Testis (tissue), 3 donors: ENCODE data around the gene TNFRSF8. TPM values are rescaled to one million over a fixed set of nuclear protein-coding genes. Genes with fewer than 3 reads are reported as not detected.

Source experiments
- DNase-seq: peaks from one replicate; pipeline ENCODE4 v3.0.0-alpha.2; 2019
- H3K27ac ChIP-seq, 2 donors: fragments of 200-600 bp; sonication (generic); one replicate each; pipeline ENCODE4 v1.5.1; 2019
- H3K27me3 ChIP-seq: fragments of 200-600 bp; sonication (generic); one replicate; pipeline ENCODE4 v1.5.1; 2019
- H3K36me3 ChIP-seq: fragments of 200-600 bp; sonication (generic); one replicate; pipeline ENCODE4 v1.5.1; 2017; ENCODE audit warnings: low read depth; ENCODE audit errors: missing control alignments
- H3K4me1 ChIP-seq: fragments of 200-600 bp; sonication (generic); one replicate; pipeline ENCODE4 v1.5.1; 2019
- H3K4me3 ChIP-seq, 2 donors: fragments of 200-600 bp; sonication (generic); one replicate each; pipeline ENCODE4 v1.5.1; 2017 to 2019
- H3K9me3 ChIP-seq: fragments of 200-600 bp; sonication (generic); one replicate; pipeline ENCODE4 v1.5.1; 2017
- CTCF ChIP-seq, 3 experiments: fragments of 450-650 bp in 2 of 3; fragments of 200-600 bp in 1 of 3; sonication (generic) in 1 of 3; IDR thresholded peaks; one replicate each; pipeline ENCODE4 v1.5.1; 2016 to 2019; ENCODE audit warnings: antibody characterized with exemption in 3 of 3, mild to moderate bottlenecking in 2 of 3, moderate library complexity in 1 of 3
- POLR2A ChIP-seq: fragments of 450-650 bp; IDR thresholded peaks from one replicate; pipeline ENCODE4 v1.6.1; 2017; ENCODE audit warnings: antibody characterized with exemption, mild to moderate bottlenecking, moderate library complexity
- WGBS, 2 donors: methylation state at CpG; one replicate each; pipeline ENCODE4 v1.1.5; 2018; 5-methylcytosine and 5-hydroxymethylcytosine counted together
- intact Hi-C: fragments of 100-400 bp; cut with DNase I; formaldehyde crosslinking; loops from one replicate; pipeline ENCODE4 v1.15.1; 2023; ENCODE audit warnings: low total_unique reads
- polyA plus RNA-seq: library from polyadenylated mRNA; stranded (reverse); fragments of 350-450 nt; fragmentation: Illumina TruSeq; extraction: RNeasy Lipid Tissue Mini Kit (QIAGEN cat#74804); gene quantifications from one replicate; pipeline ENCODE4 v1.2.3, GENCODE V29; 2014; ENCODE audit warnings: low read depth, low replicate concordance; ENCODE audit not compliant: insufficient read depth
- total RNA-seq, 2 donors: library from RNA; depleted of rRNA; stranded (reverse); fragments of >200 nt; gene quantifications; one replicate each; pipeline ENCODE4 v1.2.3, GENCODE V29; 2016

Gene TNFRSF8
- total and polyA plus RNA-seq, 3 donors from 2014 or later = 5.0 to 6.9 (median 5.4) TPM

- no peak for DNase-seq
- 55 to 60% methylated on average over 4 to 8 of the region's 8 CpGs for WGBS, 2 donors
- Histone ChIP-seq H3K27me3 (no peaks in the 10 kb centered on the region), H3K4me1 (peaks cover 9% of the 10 kb centered on the region), H3K9me3 (no peaks in the 10 kb centered on the region), H3K4me3 (no peak overlapping the region), H3K36me3 (no peaks in the 10 kb centered on the region), H3K27ac (no peak overlapping the region)
- intact Hi-C loops = no loop called here
- no peak for TF ChIP-seq CTCF (IDR thresholded peaks at IDR 0.05)
- no peak for TF ChIP-seq POLR2A
Observed at GRCh38 chr1:12123172-12123571, 60.1 kb downstream of the TNFRSF8 start.

- H3K4me3 ChIP-seq = no peak overlapping the region
- H3K4me1 ChIP-seq = peaks cover 9% of the 10 kb centered on the region
- DNase-seq = peak; percentile 87
- no peaks in the 10 kb centered on the region for H3K9me3 ChIP-seq
- H3K27me3 ChIP-seq = no peaks in the 10 kb centered on the region
- intact Hi-C loops = loop anchor here (5.0 kb wide), 1 partner anchor 82 kb away; no protein-coding TSS in a partner anchor
- TF ChIP-seq POLR2A (no peak), CTCF (IDR thresholded peaks at IDR 0.05) (peak; percentile 93 to 98 (median 97))
- no peaks in the 10 kb centered on the region for H3K36me3 ChIP-seq
- peak overlapping the region in 1 of 2 donors; percentile 30 for H3K27ac ChIP-seq
- WGBS, 2 donors = 43 to 59% methylated on average over 19 of the region's 19 CpGs
Observed at GRCh38 chr1:12124693-12125421, 61.8 kb downstream of the TNFRSF8 start.

GRCh38 chr1:12125422-12126355 is 62.6 kb downstream of the TNFRSF8 start:
- H3K4me1 ChIP-seq = peaks cover 9% of the 10 kb centered on the region
- TF ChIP-seq CTCF (IDR thresholded peaks at IDR 0.05) (no peak), POLR2A (no peak)
- WGBS, 2 donors = 70 to 78% methylated on average over 24 of the region's 24 CpGs
- peak; percentile 40 for DNase-seq
- H3K9me3 ChIP-seq = no peaks in the 10 kb centered on the region
- no peaks in the 10 kb centered on the region for H3K36me3 ChIP-seq
- H3K27ac ChIP-seq = peak overlapping the region in 1 of 2 donors; percentile 30
- intact Hi-C loops = loop anchor here (5.0 kb wide), 1 partner anchor 82 kb away; no protein-coding TSS in a partner anchor
- H3K27me3 ChIP-seq = no peaks in the 10 kb centered on the region
- no peak overlapping the region for H3K4me3 ChIP-seq

- DNase-seq = no peak
- no peak overlapping the region for H3K4me3 ChIP-seq
- H3K27me3 ChIP-seq = no peaks in the 10 kb centered on the region
- peaks cover 9% of the 10 kb centered on the region for H3K4me1 ChIP-seq
- intact Hi-C loops = loop anchor here (5.0 kb wide), 1 partner anchor 81 kb away; no protein-coding TSS in a partner anchor
- H3K36me3 ChIP-seq = no peaks in the 10 kb centered on the region
- H3K9me3 ChIP-seq = no peaks in the 10 kb centered on the region
- no peak for TF ChIP-seq POLR2A
- TF ChIP-seq CTCF (IDR thresholded peaks at IDR 0.05) = no peak
- WGBS, 2 donors = 96 to 98% methylated on average over 9 of the region's 9 CpGs
- no peak overlapping the region for H3K27ac ChIP-seq
Observed at GRCh38 chr1:12126781-12127180, 63.7 kb downstream of the TNFRSF8 start.
